Lung (tissue), 12 donors: ENCODE data around the gene GAB3. TPM values are rescaled to one million over a fixed set of nuclear protein-coding genes. Genes with fewer than 3 reads are reported as not detected.

Source experiments
- ATAC-seq: fragments of 200-7000 bp; cut with Tn5 transposase; one replicate; pipeline ENCODE4 v1.9.1; 2020; ENCODE audit warnings: moderate number of reproducible peaks; ENCODE audit not compliant: insufficient read depth, low FRiP score
- DNase-seq, 3 donors: peaks; one replicate each; pipeline ENCODE4 v3.0.0-alpha.2; 2013 to 2017
- H3K27ac ChIP-seq, 2 donors: one replicate each; pipeline ENCODE4 v1.5.1; 2013; ENCODE audit warnings: mild to moderate bottlenecking in 2 of 2, moderate library complexity in 2 of 2, control low read depth in 1 of 2, inconsistent platforms in 1 of 2, low read depth in 1 of 2, low read length in 1 of 2
- H3K27me3 ChIP-seq, 3 donors: one replicate each; pipeline ENCODE4 v1.5.1; 2013; ENCODE audit warnings: low read length in 2 of 3; ENCODE audit not compliant: control insufficient read depth in 3 of 3, insufficient read depth in 3 of 3
- H3K36me3 ChIP-seq, 4 donors: one replicate each; pipeline ENCODE4 v1.5.1; 2013; ENCODE audit warnings: low read length in 4 of 4, mild to moderate bottlenecking in 1 of 4, moderate library complexity in 1 of 4; ENCODE audit not compliant: control insufficient read depth in 4 of 4, insufficient read depth in 4 of 4
- H3K4me1 ChIP-seq, 5 donors: one replicate each; pipeline ENCODE4 v1.5.1; 2013; ENCODE audit warnings: low read length in 5 of 5, mild to moderate bottlenecking in 2 of 5, moderate library complexity in 1 of 5; ENCODE audit not compliant: control insufficient read depth in 5 of 5, insufficient read depth in 5 of 5
- H3K4me3 ChIP-seq: one replicate; pipeline ENCODE4 v1.5.1; 2013; ENCODE audit warnings: mild to moderate bottlenecking, control low read depth, moderate library complexity
- H3K9ac ChIP-seq, 2 donors: one replicate each; pipeline ENCODE4 v1.5.1; 2013; ENCODE audit warnings: low read length in 2 of 2, control low read depth in 1 of 2; ENCODE audit not compliant: insufficient read depth in 1 of 2
- H3K9me3 ChIP-seq, 4 donors: one replicate each; pipeline ENCODE4 v1.5.1; 2013; ENCODE audit warnings: low read length in 3 of 4, mild to moderate bottlenecking in 1 of 4, moderate library complexity in 1 of 4; ENCODE audit not compliant: control insufficient read depth in 4 of 4, insufficient read depth in 3 of 4
- WGBS, 2 donors: extraction: QIAGEN DNeasy Blood & Tissue Kit; methylation state at CpG; one replicate each; pipeline ENCODE4 v1.1.7; 2013; 5-methylcytosine and 5-hydroxymethylcytosine counted together
- polyA plus RNA-seq, 2 donors: library from polyadenylated mRNA; stranded (reverse); fragments of 200-250 nt; gene quantifications; one replicate each; pipeline ENCODE4 v1.2.1, GENCODE V29; 2013
- total RNA-seq, 2 donors: library from RNA; depleted of rRNA in 1 of 2; stranded (reverse); fragments of >200 nt in 1 of 2; gene quantifications; one replicate each; pipeline ENCODE4 v1.2.1, GENCODE V29; 2014 to 2021
- TF ChIP-seq, protein P1 (sequence below): IDR thresholded peaks from 2 replicates; pipeline ENCODE4 v1.5.1; 2012; ENCODE audit warnings: mild to moderate bottlenecking; ENCODE audit errors: control extremely low read depth, extremely low read depth
- donor health status: control.
- donor health status: control.
- donor health status: Bipolar disorder and iron deficiency.
- donor health status: healthy.
- donor health status: DM: yes; HTN: yes; CAD: no.

The GAB3 gene
- total and polyA plus RNA-seq, 4 donors = 4.4 to 12.8 (median 10.2) TPM

DNA sequence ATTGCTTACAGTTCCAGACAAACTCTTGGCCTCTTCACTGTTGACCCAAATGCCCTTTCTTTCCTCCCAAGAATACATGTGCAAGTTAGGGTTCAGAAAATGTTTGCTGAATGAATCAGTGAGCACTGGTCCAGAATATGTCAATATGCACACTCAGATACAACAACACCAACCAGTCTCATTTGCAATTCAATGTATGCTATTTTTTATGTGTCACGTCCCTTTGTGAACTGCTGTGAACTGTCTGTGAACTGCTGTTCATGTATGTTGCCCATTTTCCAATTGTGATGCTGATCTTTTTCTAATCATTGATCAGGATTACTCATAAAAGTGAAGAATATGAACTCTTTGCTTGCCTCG is 17.8 kb downstream of the GAB3 start:
- DNase-seq (no peak), ATAC-seq (no peak)
- Histone ChIP-seq H3K27ac (peak overlapping the region; percentile 69 to 75), H3K4me3 (no peak overlapping the region), H3K4me1 (peaks cover 29 to 81% (median 39%) of the 10 kb centered on the region in 5 donors), H3K9me3 (no peaks in the 10 kb centered on the region), H3K9ac (no peak overlapping the region), H3K27me3 (no peaks in the 10 kb centered on the region), H3K36me3 (no peaks in the 10 kb centered on the region)
- 49 to 61% methylated on average over 2 of the region's 2 CpGs for WGBS, 2 donors
- TF ChIP-seq, protein P1, sequence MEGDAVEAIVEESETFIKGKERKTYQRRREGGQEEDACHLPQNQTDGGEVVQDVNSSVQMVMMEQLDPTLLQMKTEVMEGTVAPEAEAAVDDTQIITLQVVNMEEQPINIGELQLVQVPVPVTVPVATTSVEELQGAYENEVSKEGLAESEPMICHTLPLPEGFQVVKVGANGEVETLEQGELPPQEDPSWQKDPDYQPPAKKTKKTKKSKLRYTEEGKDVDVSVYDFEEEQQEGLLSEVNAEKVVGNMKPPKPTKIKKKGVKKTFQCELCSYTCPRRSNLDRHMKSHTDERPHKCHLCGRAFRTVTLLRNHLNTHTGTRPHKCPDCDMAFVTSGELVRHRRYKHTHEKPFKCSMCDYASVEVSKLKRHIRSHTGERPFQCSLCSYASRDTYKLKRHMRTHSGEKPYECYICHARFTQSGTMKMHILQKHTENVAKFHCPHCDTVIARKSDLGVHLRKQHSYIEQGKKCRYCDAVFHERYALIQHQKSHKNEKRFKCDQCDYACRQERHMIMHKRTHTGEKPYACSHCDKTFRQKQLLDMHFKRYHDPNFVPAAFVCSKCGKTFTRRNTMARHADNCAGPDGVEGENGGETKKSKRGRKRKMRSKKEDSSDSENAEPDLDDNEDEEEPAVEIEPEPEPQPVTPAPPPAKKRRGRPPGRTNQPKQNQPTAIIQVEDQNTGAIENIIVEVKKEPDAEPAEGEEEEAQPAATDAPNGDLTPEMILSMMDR = no peak

DNA sequence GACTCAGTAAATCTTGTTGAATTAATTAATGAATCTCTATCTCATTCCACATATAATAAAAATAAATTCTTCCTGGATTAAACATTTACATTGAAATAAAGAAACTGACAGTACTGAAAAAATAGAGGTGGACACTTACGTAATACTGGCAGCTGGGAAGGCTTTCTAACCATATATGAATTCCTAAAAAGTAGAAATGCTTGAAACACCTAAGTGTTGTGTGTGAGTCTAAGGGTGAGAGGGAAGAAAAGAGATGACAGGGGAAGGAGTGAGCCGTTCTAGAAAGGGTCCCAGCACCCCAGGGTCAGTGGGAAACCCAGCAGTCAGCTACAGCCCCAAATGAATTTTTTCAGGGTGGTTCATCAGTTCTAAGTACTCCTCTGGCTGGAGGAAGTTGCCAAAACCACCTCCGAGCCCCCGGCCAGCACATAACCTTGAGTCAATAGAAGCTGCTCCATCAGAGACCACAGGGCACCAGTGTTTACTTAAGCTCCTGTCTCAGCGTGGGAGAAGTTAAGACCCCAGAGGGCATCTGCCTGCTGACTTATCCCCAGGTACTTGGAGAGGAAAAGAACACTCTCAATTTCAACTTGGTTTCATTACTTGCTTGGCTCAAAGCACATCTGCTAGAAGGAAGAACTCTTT is 18.3 kb downstream of the GAB3 start:
- Histone ChIP-seq H3K27me3 (no peaks in the 10 kb centered on the region), H3K4me1 (peaks cover 28 to 83% (median 41%) of the 10 kb centered on the region in 5 donors), H3K36me3 (no peaks in the 10 kb centered on the region), H3K9ac (no peak overlapping the region), H3K27ac (peak overlapping the region; percentile 69 to 75), H3K9me3 (no peaks in the 10 kb centered on the region), H3K4me3 (no peak overlapping the region)
- DNase-seq = no peak
- ATAC-seq = no peak
- 21 to 43% methylated on average over 5 of the region's 5 CpGs for WGBS, 2 donors
- TF ChIP-seq, protein P1 = no peak

DNA sequence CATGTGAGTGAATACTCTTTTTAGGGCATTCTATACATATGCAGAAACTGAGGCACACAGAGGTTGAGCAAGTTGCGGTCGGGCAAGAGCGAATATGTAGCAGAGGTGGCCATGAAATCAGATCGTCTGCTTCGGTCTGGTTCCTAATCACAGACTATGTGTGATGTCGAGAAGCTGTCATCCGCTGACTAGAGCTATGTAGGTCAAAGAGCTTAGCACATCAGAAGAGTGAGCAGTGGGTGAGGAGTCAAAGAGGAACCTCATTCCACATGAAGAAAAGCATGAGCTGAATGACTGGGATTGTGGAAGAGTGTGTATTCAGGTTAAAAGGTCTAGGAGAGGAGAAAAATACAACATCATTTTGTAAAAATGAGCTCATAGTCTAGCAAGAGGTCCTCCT is 19.0 kb downstream of the GAB3 start:
- 67 to 76% methylated on average over 7 of the region's 7 CpGs for WGBS, 2 donors

More for the DNA sequence above, 19.0 kb downstream of the GAB3 start:
- ATAC-seq = no peak
- Histone ChIP-seq H3K27ac (peak overlapping the region; percentile 35 to 91), H3K4me1 (peaks cover 30 to 89% (median 39%) of the 10 kb centered on the region in 5 donors), H3K36me3 (no peaks in the 10 kb centered on the region), H3K9me3 (no peaks in the 10 kb centered on the region), H3K27me3 (no peaks in the 10 kb centered on the region), H3K9ac (no peak overlapping the region), H3K4me3 (no peak overlapping the region)
- DNase-seq = peak in 1 of 3 donors; percentile 50
- TF ChIP-seq, protein P1 = no peak
